Peyer's patch (tissue), 4 donors: ENCODE results near the gene KLHL10. TPM values are rescaled to one million over a fixed set of nuclear protein-coding genes. Genes with fewer than 3 reads are reported as not detected.

ENCODE experiments used
- DNase-seq, 3 donors: peaks; one replicate each; pipeline ENCODE4 v3.0.0-alpha.2; 2017 to 2019
- H3K27ac ChIP-seq, 4 donors: fragments of 200-600 bp; sonication (generic); one replicate each; pipeline ENCODE4 v1.5.1; 2016 to 2019
- H3K27me3 ChIP-seq, 2 donors: fragments of 200-600 bp; sonication (generic); one replicate each; pipeline ENCODE4 v1.5.1; 2019
- H3K36me3 ChIP-seq, 3 donors: fragments of 200-600 bp; sonication (generic); one replicate each; pipeline ENCODE4 v1.5.1; 2016 to 2019
- H3K4me1 ChIP-seq, 4 donors: fragments of 200-600 bp; sonication (generic); one replicate each; pipeline ENCODE4 v1.5.1; 2016 to 2019
- H3K4me3 ChIP-seq, 4 donors: fragments of 200-600 bp; sonication (generic); 1 replicate in 3 of 4; 2 replicates in 1 of 4; pipeline ENCODE4 v1.5.1; 2016 to 2019; ENCODE audit warnings: mild to moderate bottlenecking in 1 of 4
- H3K9me3 ChIP-seq, 4 donors: fragments of 200-600 bp; sonication (generic); one replicate each; pipeline ENCODE4 v1.5.1; 2016 to 2019; ENCODE audit warnings: mild to moderate bottlenecking in 1 of 4
- POLR2A ChIP-seq, 2 donors: fragments of 450-650 bp; IDR thresholded peaks; one replicate each; pipeline ENCODE4 v1.5.1; 2017; ENCODE audit warnings: antibody characterized with exemption in 2 of 2, mild to moderate bottlenecking in 2 of 2, moderate library complexity in 2 of 2
- total RNA-seq, 4 donors: library from RNA; depleted of rRNA; stranded (reverse); fragments of >200 nt; gene quantifications; one replicate each; pipeline ENCODE4 v1.1.0, GENCODE V29; 2016
- TF ChIP-seq, protein P1 (sequence below), 6 experiments: fragments of 450-650 bp in 4 of 6; fragments of 200-600 bp in 2 of 6; sonication (generic) in 1 of 6; IDR thresholded peaks; one replicate each; pipeline ENCODE4 v1.5.1; 2017 to 2019; ENCODE audit warnings: antibody characterized with exemption in 6 of 6, mild to moderate bottlenecking in 3 of 6, moderate library complexity in 1 of 6

The KLHL10 gene
- not detected for total RNA-seq

DNA sequence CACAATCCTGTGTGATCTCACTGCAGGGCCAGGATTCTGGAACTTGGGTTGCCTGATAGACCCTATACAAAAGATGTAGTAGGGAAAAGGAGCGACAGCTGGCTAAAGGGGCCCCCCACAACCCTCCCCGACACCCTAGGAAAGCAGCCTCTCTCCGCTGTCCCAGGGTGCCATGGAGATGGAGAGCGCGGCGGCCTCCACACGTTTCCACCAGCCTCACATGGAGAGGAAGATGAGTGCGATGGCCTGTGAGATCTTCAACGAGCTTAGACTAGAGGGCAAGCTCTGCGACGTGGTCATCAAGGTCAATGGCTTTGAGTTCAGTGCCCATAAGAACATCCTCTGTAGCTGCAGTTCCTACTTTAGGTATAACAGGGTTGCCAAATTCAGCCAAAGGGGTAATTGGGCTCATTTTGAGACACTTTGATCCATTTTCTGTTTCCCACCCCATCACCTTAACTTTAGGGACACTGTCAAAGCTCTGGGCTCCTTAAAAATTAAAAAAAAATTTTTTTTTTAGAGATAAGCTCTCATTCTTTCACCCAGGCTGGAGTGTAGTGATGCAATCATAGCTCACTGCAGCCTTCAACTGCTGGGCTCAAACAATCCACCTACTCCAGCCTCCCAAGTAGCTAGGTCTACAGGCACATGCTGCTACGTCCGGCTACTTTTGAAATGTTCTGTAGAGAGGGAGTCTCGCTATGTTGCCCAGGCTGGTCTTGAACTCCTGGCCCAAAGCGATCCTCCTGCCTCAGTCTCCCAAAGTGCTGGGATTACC, at the start of gene KLHL10:
Gene KLHL10, plus strand, starts transcription at position 65 of the 778 bp plus-strand sequence. Its CDS starts 108 bp downstream, at position 173.
- peaks cover 0 to 5% (median 2%) of the 10 kb centered on the region in 4 donors for H3K4me1 ChIP-seq
- no peaks in the 10 kb centered on the region for H3K9me3 ChIP-seq
- no peaks in the 10 kb centered on the region for H3K27me3 ChIP-seq
- peak in 1 of 3 donors; percentile 42 for DNase-seq
- no peak within 1 kb of the TSS for H3K27ac ChIP-seq
- no peak for TF ChIP-seq POLR2A (IDR thresholded peaks at IDR 0.05)
- TF ChIP-seq, protein P1, sequence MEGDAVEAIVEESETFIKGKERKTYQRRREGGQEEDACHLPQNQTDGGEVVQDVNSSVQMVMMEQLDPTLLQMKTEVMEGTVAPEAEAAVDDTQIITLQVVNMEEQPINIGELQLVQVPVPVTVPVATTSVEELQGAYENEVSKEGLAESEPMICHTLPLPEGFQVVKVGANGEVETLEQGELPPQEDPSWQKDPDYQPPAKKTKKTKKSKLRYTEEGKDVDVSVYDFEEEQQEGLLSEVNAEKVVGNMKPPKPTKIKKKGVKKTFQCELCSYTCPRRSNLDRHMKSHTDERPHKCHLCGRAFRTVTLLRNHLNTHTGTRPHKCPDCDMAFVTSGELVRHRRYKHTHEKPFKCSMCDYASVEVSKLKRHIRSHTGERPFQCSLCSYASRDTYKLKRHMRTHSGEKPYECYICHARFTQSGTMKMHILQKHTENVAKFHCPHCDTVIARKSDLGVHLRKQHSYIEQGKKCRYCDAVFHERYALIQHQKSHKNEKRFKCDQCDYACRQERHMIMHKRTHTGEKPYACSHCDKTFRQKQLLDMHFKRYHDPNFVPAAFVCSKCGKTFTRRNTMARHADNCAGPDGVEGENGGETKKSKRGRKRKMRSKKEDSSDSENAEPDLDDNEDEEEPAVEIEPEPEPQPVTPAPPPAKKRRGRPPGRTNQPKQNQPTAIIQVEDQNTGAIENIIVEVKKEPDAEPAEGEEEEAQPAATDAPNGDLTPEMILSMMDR (IDR thresholded peaks at IDR 0.05) = no peak
- no peaks in the 10 kb centered on the region for H3K36me3 ChIP-seq
- peak within 1 kb of the TSS in 3 of 4 donors; percentile 71 to 88 (median 83) for H3K4me3 ChIP-seq

DNA sequence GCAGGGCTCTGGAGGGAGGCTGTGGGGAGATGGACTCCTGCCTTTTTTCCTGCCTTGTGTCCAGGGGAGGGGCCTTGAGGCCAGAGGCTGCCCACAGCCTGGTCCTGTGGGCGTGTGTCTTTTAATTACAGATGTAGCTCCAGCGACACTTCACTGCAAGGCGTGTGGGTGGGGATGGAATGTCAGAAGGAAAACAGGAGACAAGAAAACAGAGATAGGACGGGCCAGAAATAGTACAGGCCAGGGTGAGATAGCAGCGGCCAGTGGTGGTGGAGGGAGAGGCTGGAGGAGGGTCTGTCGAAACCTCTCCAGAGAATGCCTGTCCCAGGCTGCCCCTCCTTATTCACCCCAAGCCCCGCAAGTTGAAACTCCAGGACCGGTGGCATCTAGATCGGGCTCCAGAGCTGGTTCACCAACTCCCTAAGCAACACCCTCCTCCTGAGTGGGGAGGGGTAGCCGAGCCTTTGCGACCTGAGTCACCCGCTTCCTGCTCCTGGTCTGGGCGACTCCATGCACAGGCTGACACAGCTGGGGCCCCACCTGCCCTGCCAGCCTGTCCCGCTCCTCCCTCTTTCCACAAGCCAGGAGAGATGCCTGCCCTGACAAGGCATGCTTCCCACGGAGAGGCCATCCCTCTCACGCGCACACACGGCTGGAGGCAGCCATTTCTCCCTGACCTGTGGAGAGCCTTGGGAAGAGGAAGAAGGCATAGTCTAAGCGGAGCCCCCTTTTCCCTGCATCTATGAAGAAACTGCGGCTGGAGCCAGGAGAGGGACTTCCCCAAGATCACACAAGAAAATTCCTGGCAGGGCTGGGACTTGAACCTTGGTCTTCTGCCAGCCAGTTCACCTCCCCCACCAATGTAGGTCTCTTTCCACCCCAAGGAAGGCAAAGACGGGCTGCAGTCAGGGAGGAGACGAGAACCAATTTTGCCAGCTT, 44.5 kb upstream of the KLHL10 start:
- Histone ChIP-seq H3K9me3 (no peaks in the 10 kb centered on the region), H3K36me3 (no peaks in the 10 kb centered on the region), H3K27ac (peak overlapping the region; percentile 25 to 96 (median 83)), H3K4me3 (peak overlapping the region in 2 of 4 donors; percentile 28 to 42), H3K27me3 (no peaks in the 10 kb centered on the region), H3K4me1 (peaks cover 0 to 38% (median 3%) of the 10 kb centered on the region in 4 donors)
- peak in 2 of 3 donors; percentile 88 to 89 for DNase-seq
- TF ChIP-seq, protein P1 (IDR thresholded peaks at IDR 0.05) = no peak
- peak; percentile 44 to 85 for TF ChIP-seq POLR2A (IDR thresholded peaks at IDR 0.05)

DNA sequence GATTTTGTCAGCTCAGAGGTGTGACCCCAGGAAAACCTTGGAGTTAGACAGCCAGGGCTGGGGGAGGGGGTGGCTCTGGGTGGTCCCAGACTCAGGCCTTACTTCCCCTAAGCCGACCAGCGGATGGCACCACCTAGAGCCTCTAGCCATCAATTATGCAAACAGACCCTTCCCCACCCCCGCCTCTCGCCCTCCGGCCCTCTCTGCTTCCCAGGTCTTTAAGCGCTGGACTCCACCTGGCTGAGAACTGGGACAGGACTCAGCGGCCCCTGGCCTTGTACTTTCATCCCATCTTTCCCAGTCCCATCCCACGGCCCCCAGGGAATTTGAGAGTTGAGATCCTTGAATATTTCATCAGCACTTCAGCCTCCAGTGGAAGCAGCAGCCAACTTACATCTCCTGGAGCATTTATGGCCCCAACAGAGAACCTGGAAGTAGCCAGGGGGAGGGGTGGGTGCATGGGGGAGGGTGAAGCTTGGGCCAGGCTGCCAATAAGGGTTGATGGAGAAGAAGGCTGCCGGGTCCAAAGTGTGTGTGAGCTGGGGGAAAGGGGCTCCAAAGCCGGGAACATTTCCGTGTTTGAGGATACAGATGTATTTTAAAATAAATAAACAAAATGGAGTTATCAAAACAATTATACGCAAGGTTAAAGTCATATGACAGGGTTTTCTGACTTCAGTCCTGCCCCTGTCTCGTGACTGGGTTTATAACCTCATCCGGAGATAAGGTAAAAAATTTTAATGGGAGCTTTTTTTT, 43.7 kb upstream of the KLHL10 start:
- H3K27ac ChIP-seq = peak overlapping the region; percentile 25 to 96 (median 83)
- peak in 2 of 3 donors; percentile 59 to 67 for DNase-seq
- H3K36me3 ChIP-seq = no peaks in the 10 kb centered on the region
- H3K4me1 ChIP-seq = peaks cover 0 to 38% (median 3%) of the 10 kb centered on the region in 4 donors
- peak in 1 of 2 donors; percentile 17 for TF ChIP-seq POLR2A (IDR thresholded peaks at IDR 0.05)
- TF ChIP-seq, protein P1 (IDR thresholded peaks at IDR 0.05) = no peak
- H3K27me3 ChIP-seq = no peaks in the 10 kb centered on the region
- peak overlapping the region in 2 of 4 donors; percentile 28 to 42 for H3K4me3 ChIP-seq
- H3K9me3 ChIP-seq = no peaks in the 10 kb centered on the region

DNA sequence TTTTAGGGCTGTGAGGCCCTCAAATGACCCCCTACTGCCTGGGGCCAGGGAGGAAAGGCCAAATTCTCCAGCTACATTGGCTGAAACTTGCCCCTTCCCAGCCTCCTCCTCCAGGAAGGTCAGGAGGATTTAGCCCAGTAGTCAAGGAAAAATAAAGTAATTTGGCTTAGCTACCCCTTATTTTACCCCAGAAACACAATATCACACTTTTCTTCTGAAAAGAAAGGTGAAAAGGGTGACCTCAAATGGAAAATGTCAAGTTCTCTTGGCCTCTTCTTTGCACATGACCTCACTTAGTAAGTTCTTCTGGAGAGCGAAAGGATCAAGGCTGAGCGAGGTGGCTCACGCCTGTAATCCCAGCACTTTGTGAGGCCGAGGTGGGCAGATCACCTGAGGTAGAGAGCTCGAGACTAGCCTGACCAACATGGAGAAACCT, 43.1 kb upstream of the KLHL10 start:
- no peak for TF ChIP-seq POLR2A (IDR thresholded peaks at IDR 0.05)
- TF ChIP-seq, protein P1 (IDR thresholded peaks at IDR 0.05) = no peak
- H3K9me3 ChIP-seq = no peaks in the 10 kb centered on the region

More for the DNA sequence above, 43.1 kb upstream of the KLHL10 start:
- Histone ChIP-seq H3K27ac (peak overlapping the region in 3 of 4 donors; percentile 79 to 96 (median 87)), H3K36me3 (no peaks in the 10 kb centered on the region), H3K4me1 (peaks cover 0 to 38% (median 3%) of the 10 kb centered on the region in 4 donors), H3K4me3 (no peak overlapping the region), H3K27me3 (no peaks in the 10 kb centered on the region)
- no peak for DNase-seq
